GM19023 (cell line): ENCODE measurements around the gene ANO4.
"Not testable (repeated sequence)": the region's sequence is repeated elsewhere in the genome, so short reads cannot be mapped to it uniquely, and the experiment has no call there.

ENCODE experiments used
- ATAC-seq: cut with Tn5 transposase; IDR thresholded peaks from one replicate; pipeline ENCODE4 v1.9.1; 2021; ENCODE audit warnings: mild to moderate bottlenecking, moderate library complexity; ENCODE audit not compliant: unreplicated experiment

Gene ANO4

GRCh38 chr12:100868487-100868886 is 73.9 kb downstream of the ANO4 start:
- no peak for ATAC-seq

- no peak for ATAC-seq
Measured at GRCh38 chr12:100871195-100871734, 76.7 kb downstream of the ANO4 start.

DNA sequence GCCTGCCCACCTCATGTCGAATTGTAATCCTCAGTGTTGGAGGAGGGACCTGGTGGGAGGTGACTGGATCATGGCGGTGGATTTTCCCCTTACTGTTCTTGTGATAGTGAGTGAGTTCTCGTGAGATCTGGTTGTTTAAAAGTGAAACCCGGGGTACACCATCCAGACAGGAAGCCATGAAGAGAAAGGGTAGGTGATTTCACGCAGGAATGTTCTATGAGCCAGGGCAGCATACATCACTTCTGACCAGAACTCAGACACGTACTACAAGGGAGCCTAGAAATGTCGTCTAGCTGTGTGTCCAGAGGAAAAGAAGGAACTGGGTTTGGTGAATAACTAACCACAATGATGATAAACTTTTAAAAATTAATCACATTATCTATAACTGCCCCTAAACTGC is 80.6 kb downstream of the ANO4 start:
- ATAC-seq = no peak

DNA sequence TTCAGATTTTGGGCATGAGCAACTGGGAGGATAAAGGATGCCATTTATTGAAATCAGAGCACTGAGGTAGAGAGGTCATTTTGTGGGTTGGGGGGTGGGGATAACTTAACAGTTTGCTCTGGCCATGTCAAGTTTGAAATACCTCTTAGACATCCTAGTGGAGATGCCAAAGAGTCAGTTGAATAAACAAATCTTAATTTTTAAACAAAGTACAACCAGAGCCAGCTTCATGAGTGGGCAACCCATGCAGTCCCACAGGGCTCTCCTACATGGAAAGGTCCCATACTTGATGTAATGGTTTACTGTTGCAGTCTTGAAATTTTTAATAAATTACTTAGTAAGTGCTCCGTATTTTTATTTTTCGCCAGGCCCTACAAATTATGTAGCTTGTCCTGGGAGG is 81.2 kb downstream of the ANO4 start:
- ATAC-seq = no peak

- no peak for ATAC-seq
Measured at GRCh38 chr12:100877776-100878175, 83.2 kb downstream of the ANO4 start.

GRCh38 chr12:100895192-100895591 is 100.6 kb downstream of the ANO4 start:
- ATAC-seq = no peak

DNA sequence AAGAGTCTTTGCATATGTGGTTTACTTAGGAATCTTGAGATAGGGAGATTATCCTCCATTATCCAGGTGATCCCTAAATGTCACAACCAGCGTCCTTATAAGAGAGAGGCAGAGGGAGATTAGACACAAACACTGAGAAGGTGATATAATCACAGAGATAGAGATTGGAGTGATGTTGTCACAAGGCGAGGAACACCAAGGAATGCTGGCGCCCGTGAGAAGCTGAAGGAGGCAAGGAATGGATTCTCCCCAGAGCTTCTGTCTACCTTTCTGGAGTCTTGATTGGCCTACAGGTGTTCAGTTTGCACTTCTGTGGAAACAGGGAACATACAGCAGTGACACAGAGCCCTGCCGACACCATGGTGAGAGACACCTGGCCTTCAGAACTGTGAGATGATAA is 101.6 kb downstream of the ANO4 start:
- no peak for ATAC-seq

DNA sequence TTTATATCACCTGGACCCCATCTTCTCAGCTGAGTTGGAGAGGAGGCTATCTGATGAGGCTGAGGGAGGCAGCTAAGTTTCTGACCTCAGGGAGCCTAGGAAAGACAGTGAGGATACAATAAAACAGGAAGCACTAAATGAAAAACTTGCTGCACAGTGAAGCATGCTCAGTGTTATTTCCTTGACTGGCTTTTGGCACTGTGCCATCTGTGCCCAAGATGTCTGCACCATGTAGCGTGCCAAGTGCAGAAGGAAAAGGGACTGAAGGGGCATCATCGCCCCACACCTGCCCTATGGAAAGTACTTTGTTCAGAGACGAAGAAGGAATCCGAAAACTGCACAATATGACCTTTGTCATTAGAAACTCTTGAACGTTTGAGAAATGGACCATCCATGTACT is 102.7 kb downstream of the ANO4 start:
- no peak for ATAC-seq

GRCh38 chr12:100899301-100899700 is 104.7 kb downstream of the ANO4 start:
- ATAC-seq = no peak

DNA sequence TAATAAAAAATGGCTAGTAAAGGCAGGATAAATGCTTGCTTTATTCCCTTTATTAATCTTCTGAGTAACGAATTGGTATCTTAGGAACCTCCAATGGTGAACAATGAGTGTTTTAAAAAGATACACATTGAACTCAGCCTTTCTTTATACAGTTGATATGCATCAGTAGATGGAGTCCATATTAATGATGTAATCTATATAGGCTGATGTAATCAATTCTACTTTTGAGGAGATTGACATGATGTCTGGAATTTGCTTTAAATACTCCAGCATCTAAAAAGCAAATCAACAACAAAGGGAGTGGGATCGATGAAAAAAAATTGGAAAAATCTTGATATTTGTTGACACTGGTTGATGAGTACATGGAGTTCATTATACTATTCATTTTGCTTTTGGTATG is 106.2 kb downstream of the ANO4 start:
- ATAC-seq = no peak

- no peak for ATAC-seq
Measured at GRCh38 chr12:100901266-100901665, 106.7 kb downstream of the ANO4 start.

- no peak for ATAC-seq
Measured at GRCh38 chr12:100904270-100904669, 109.7 kb downstream of the ANO4 start.

GRCh38 chr12:100908501-100908900 is 113.9 kb downstream of the ANO4 start:
- ATAC-seq = no peak

- no peak for ATAC-seq
Measured at GRCh38 chr12:100913872-100914592, 119.5 kb downstream of the ANO4 start.

DNA sequence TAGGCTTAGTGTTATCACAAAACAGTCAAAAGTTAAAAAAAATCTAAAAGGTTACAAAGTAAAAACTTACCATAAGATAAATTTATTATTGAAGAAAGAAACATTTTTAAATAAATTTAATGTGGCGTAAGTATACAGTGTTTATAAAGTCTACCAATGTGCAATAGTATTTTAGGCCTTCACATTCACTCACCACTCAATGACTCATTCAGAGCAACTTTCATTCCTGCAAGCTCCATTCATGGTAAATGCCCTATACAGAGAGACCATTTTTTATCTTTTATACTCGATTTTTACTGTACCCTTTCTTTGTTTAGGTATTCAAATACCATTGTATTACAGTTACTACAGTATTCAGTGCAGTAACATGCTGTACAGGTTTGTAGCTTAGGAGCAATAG is 124.5 kb downstream of the ANO4 start:
- no peak for ATAC-seq

- no peak for ATAC-seq
Measured at GRCh38 chr12:100920493-100920892, 125.9 kb downstream of the ANO4 start.

- ATAC-seq = no peak
Measured at GRCh38 chr12:100926669-100927248, 132.2 kb downstream of the ANO4 start.

- ATAC-seq = no peak
Measured at GRCh38 chr12:100927826-100928225, 133.2 kb downstream of the ANO4 start.

GRCh38 chr12:100932571-100932970 is 138.0 kb downstream of the ANO4 start:
- ATAC-seq = no peak

- not testable (repeated sequence) for ATAC-seq
Measured at GRCh38 chr12:100933531-100933930, 139.0 kb downstream of the ANO4 start.

GRCh38 chr12:100935929-100936328 is 141.4 kb downstream of the ANO4 start:
- no peak for ATAC-seq

- no peak for ATAC-seq
Measured at GRCh38 chr12:100936661-100937060, 142.1 kb downstream of the ANO4 start.

DNA sequence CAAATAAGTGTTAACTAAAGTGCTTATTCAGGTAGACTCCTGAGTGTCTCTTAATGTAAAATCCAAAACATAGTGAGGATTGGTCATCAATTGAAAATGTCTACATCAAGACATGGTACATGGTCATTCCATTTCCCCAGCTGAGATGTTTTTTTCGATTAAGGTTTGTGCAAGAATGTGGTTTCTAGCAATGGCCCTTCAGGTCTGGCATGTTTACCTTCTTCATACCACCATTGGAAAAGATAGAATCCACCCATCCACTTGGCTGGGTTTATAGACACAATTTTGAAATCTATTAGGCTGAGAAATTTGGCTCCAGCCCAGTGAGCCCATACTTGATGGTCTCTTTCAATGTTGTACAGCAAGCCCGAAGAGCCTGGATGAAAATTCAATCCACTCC is 145.9 kb downstream of the ANO4 start:
- ATAC-seq = no peak
